Hepatocyte (in vitro differentiated cells): ENCODE measurements around the gene THOP1. TPM values are rescaled to one million over a fixed set of nuclear protein-coding genes. Genes with fewer than 3 reads are reported as not detected.

Experiments used
- DNase-seq: peaks from one replicate; pipeline ENCODE4 v3.0.0-alpha.2; 2016; ENCODE audit warnings: low spot score
- H2AFZ ChIP-seq: fragments of 200-600 bp; sonication (generic); 2 replicates; pipeline ENCODE4 v1.6.0; 2016; ENCODE audit warnings: antibody characterized with exemption, mild to moderate bottlenecking
- H3K27ac ChIP-seq: fragments of 200-600 bp; sonication (generic); 2 replicates; pipeline ENCODE4 v1.5.1; 2016; ENCODE audit warnings: mild to moderate bottlenecking
- H3K27me3 ChIP-seq: fragments of 200-600 bp; sonication (generic); 2 replicates; pipeline ENCODE4 v1.6.1; 2016
- H3K36me3 ChIP-seq: fragments of 200-600 bp; sonication (generic); replicated peaks from 2 replicates; pipeline ENCODE4 v1.5.1; 2016; ENCODE audit warnings: low read depth; ENCODE audit not compliant: insufficient read depth
- H3K4me1 ChIP-seq: fragments of 200-600 bp; sonication (generic); 2 replicates; pipeline ENCODE4 v1.5.1; 2016; ENCODE audit warnings: mild to moderate bottlenecking, moderate library complexity; ENCODE audit not compliant: insufficient read depth
- H3K4me2 ChIP-seq: fragments of 200-600 bp; sonication (generic); 2 replicates; pipeline ENCODE4 v1.6.0; 2016
- H3K4me3 ChIP-seq: fragments of 200-600 bp; sonication (generic); 2 replicates; pipeline ENCODE4 v1.5.1; 2016; ENCODE audit warnings: mild to moderate bottlenecking
- H3K79me2 ChIP-seq: fragments of 200-600 bp; sonication (generic); 2 replicates; pipeline ENCODE4 v1.6.0; 2017; ENCODE audit warnings: mild to moderate bottlenecking
- H3K9me2 ChIP-seq: fragments of 200-600 bp; sonication (generic); replicated peaks from 2 replicates; pipeline ENCODE4 v1.6.0; 2017; ENCODE audit warnings: mild to moderate bottlenecking; ENCODE audit not compliant: insufficient read depth
- H3K9me3 ChIP-seq: fragments of 200-600 bp; sonication (generic); 2 replicates; pipeline ENCODE4 v1.5.1; 2016; ENCODE audit warnings: low read depth, mild to moderate bottlenecking
- H4K20me1 ChIP-seq: fragments of 200-600 bp; sonication (generic); 2 replicates; pipeline ENCODE4 v1.6.0; 2016; ENCODE audit warnings: mild to moderate bottlenecking; ENCODE audit not compliant: insufficient read depth, poor library complexity, severe bottlenecking
- EZH2 ChIP-seq: fragments of 200-600 bp; sonication (generic); IDR thresholded peaks from 2 replicates; pipeline ENCODE4 v1.6.1; 2016; ENCODE audit warnings: antibody characterized with exemption, mild to moderate bottlenecking, borderline replicate concordance
- EZH2phosphoT487 ChIP-seq: fragments of 200-600 bp; sonication (generic); IDR thresholded peaks from one replicate; pipeline ENCODE4 v1.6.1; 2018; ENCODE audit warnings: antibody characterized with exemption, mild to moderate bottlenecking, low read depth, moderate library complexity; ENCODE audit not compliant: unreplicated experiment, severe bottlenecking
- WGBS: methylation state at CpG from one replicate; pipeline ENCODE4 v1.1.6; 2016; ENCODE audit warnings: low lambda C conversion rate; ENCODE audit errors: missing lambda C conversion rate; 5-methylcytosine and 5-hydroxymethylcytosine counted together
- polyA plus RNA-seq: library from polyadenylated mRNA; unstranded; fragments of >200 nt; fragmentation: Nextera tagmentation; extraction: Ambion mirVana; gene quantifications from 2 replicates; pipeline ENCODE4 v1.2.1, GENCODE V29; 2016
- total RNA-seq: library from RNA; depleted of rRNA; stranded (reverse); fragments of >200 nt; gene quantifications from 2 replicates; pipeline ENCODE4 v1.2.3, GENCODE V29; 2014
- TF ChIP-seq, protein P1 (sequence below): fragments of 200-600 bp; sonication (generic); IDR thresholded peaks from 2 replicates; pipeline ENCODE4 v1.5.1; 2016; ENCODE audit warnings: antibody characterized with exemption, mild to moderate bottlenecking; ENCODE audit not compliant: poor library complexity

THOP1 gene
- total and polyA plus RNA-seq, 2 experiments from 2014 or later = 61.4 to 64.3 TPM

DNA sequence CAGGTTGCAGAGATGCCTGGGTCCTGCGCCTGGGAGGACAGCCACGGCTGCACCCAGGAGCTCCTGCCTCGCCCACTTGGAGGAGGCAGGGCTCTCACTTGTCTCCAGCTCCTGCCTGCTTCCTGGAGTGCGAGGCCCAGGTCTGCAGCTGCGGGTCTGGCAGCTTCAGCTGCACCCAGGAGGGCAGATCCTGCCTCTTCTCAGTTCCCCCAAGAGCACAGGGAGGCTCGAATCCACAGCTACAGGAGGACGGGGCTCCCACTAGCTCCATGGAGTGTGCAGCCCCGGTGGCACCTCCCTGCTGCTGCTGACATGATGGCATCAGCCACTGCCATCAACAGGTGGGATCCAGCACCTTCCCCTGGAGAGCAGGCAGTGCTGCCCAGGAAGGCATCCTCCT lies 38.8 kb downstream of the THOP1 start:
- Histone ChIP-seq H3K9me3 (no peaks in the 10 kb centered on the region), H3K27me3 (no peaks in the 10 kb centered on the region), H3K27ac (no peak overlapping the region), H3K9me2 (no peaks in the 10 kb centered on the region), H3K79me2 (peaks cover 22% of the 10 kb centered on the region), H3K4me3 (no peak overlapping the region), H4K20me1 (no peaks in the 10 kb centered on the region), H3K36me3 (no peaks in the 10 kb centered on the region), H2AFZ (no peak overlapping the region), H3K4me1 (peaks cover 4% of the 10 kb centered on the region), H3K4me2 (no peak overlapping the region)
- no peak for DNase-seq
- WGBS = 71% methylated on average over 8 of the region's 8 CpGs
- no peak for TF ChIP-seq EZH2
- TF ChIP-seq, protein P1, sequence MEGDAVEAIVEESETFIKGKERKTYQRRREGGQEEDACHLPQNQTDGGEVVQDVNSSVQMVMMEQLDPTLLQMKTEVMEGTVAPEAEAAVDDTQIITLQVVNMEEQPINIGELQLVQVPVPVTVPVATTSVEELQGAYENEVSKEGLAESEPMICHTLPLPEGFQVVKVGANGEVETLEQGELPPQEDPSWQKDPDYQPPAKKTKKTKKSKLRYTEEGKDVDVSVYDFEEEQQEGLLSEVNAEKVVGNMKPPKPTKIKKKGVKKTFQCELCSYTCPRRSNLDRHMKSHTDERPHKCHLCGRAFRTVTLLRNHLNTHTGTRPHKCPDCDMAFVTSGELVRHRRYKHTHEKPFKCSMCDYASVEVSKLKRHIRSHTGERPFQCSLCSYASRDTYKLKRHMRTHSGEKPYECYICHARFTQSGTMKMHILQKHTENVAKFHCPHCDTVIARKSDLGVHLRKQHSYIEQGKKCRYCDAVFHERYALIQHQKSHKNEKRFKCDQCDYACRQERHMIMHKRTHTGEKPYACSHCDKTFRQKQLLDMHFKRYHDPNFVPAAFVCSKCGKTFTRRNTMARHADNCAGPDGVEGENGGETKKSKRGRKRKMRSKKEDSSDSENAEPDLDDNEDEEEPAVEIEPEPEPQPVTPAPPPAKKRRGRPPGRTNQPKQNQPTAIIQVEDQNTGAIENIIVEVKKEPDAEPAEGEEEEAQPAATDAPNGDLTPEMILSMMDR = no peak
- no peak for TF ChIP-seq EZH2phosphoT487

DNA sequence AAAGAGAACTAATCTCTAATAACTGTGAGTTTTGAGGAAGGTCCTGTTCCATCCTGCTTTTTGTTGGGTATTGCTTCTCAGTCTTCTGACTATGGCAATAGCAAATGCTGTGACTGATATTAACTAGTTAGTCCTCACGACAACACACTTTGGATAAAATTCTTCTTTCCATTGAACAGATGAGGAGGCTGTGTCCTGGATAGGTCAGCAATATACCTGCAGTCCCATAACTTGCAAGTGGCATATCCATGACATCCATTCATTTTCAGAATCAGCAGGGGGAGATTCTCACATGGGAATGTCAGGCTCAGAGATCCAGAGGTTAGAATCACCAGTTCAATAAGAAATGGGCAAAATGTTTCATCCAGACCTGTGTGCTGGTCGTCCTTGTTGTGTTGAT lies 41.7 kb downstream of the THOP1 start:
- no peaks in the 10 kb centered on the region for H3K36me3 ChIP-seq
- no peak overlapping the region for H3K27ac ChIP-seq
- no peaks in the 10 kb centered on the region for H3K9me2 ChIP-seq
- 96% methylated on average over 2 of the region's 2 CpGs for WGBS
- H2AFZ ChIP-seq = no peak overlapping the region
- H3K4me3 ChIP-seq = no peak overlapping the region
- no peaks in the 10 kb centered on the region for H3K4me1 ChIP-seq
- DNase-seq = no peak
- no peaks in the 10 kb centered on the region for H3K27me3 ChIP-seq
- H4K20me1 ChIP-seq = no peaks in the 10 kb centered on the region
- H3K9me3 ChIP-seq = no peaks in the 10 kb centered on the region
- H3K79me2 ChIP-seq = peaks cover 2% of the 10 kb centered on the region
- H3K4me2 ChIP-seq = no peak overlapping the region
- TF ChIP-seq EZH2 (no peak), EZH2phosphoT487 (no peak)
- TF ChIP-seq, protein P1 = no peak

DNA sequence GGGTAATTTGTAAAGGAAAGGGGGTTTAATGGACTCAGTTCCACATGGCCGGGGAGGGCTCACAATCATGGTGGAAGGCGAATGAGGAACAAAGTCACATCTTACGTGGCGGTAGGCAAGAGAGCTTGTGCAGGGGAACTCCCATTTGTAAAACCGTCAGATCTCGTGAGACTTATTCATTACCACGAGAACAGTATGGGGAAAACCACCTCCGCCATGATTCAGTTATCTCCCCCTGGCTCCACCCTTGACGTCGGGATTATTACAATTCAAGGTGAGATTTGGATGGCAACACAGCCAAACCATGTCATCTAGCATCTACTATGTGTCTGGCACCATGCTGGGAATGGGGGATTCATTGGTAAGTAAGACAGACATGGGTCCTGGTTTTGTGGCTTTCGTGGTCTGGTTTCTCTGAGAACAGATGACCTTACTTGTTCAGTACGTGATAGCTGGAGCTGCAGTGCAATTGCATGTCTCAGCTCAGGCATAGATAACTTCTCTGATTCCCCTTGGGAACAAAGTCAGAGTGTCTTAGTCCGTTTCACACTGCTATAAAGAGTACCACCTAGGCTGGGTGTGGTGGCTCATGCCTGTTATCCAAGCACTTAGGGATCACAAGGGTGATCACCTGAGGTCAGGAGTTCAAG lies 42.7 kb downstream of the THOP1 start:
- no peak for TF ChIP-seq EZH2
- TF ChIP-seq, protein P1 = no peak
- no peaks in the 10 kb centered on the region for H3K79me2 ChIP-seq
- H3K4me3 ChIP-seq = no peak overlapping the region
- no peak overlapping the region for H2AFZ ChIP-seq
- no peaks in the 10 kb centered on the region for H4K20me1 ChIP-seq
- no peak overlapping the region for H3K27ac ChIP-seq
- no peaks in the 10 kb centered on the region for H3K27me3 ChIP-seq
- H3K4me1 ChIP-seq = no peaks in the 10 kb centered on the region
- peaks cover 9% of the 10 kb centered on the region for H3K9me3 ChIP-seq
- no peak overlapping the region for H3K4me2 ChIP-seq
- no peak for DNase-seq
- no peaks in the 10 kb centered on the region for H3K9me2 ChIP-seq
- peaks cover 6% of the 10 kb centered on the region for H3K36me3 ChIP-seq
- WGBS = 96% methylated on average over 13 of the region's 13 CpGs
